Raji (cell line): ENCODE measurements around the gene EGFR.

ENCODE experiments used
- POLR2A ChIP-seq: IDR thresholded peaks from 2 replicates; pipeline ENCODE4 v1.6.1; 2011; ENCODE audit warnings: low read depth, low read length, control low read depth; ENCODE audit not compliant: insufficient read depth

EGFR gene

DNA sequence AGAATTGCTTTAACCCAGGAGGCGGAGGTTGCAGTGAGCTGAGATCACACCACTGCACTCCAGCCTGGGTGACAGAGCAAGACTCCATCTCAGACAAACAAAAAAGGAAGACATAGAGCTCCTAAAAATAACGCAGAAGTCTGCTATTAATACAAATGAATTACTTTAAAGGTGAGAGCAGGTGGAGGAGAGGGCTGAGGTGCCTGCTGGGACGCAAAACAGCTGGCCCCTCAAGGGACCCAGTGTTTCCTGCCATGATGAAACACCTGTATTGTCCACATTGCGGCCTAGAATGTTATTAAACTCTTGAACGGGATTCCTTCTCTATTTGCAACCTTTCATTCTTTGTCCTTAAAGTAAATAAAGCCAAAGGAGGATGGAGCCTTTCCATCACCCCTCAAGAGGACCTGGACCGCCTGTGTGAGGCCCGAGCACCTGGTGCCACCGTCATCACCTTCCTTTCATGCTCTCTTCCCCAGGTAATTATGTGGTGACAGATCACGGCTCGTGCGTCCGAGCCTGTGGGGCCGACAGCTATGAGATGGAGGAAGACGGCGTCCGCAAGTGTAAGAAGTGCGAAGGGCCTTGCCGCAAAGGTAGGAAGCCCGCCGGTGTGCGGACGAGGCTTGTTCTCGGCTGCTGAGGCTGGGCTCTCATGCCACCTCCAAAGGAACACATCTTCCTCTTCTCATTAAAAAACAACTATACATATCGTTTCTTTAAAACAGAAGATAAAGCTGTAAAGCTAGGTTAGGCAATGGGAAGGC lies 136.7 kb downstream of the EGFR start:
- TF ChIP-seq POLR2A, result no peak

DNA sequence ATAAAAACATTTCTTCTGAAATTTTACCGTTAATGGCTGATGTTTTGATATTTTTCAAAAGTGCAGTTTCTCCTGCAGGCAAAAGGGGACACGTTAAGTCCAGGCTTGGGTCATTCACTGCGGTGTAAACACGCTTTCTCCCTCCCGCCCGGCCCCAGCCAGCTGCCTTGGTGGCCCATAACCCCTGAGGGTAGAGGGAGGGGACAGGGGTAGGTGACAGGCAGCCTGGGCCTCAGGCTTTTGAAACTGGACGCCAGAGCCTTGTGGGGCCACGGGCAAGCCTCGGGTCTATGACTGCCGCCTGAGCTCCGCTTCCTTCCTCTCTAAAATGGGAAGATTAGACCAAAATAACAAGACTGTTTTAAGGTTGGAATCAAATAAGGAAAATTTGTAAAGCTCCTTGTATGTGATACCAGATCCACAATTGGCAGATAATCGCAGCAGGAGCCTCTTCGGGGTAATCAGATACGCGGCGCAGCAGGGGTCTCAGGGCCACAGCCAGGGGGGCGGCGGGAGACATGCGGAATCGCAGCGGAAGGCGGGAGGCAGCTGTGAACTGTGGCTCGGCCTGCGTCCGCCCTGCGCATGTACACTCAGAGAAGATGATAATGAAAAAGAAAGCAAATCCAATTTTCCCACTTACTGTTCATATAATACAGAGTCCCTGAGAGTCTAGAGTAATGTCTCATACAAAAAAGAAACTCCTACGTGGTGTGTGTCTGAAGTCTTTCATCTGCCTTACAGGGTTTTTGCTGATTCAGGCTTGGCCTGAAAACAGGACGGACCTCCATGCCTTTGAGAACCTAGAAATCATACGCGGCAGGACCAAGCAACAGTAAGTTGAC lies 138.3 kb downstream of the EGFR start:
- TF ChIP-seq POLR2A, result no peak

DNA sequence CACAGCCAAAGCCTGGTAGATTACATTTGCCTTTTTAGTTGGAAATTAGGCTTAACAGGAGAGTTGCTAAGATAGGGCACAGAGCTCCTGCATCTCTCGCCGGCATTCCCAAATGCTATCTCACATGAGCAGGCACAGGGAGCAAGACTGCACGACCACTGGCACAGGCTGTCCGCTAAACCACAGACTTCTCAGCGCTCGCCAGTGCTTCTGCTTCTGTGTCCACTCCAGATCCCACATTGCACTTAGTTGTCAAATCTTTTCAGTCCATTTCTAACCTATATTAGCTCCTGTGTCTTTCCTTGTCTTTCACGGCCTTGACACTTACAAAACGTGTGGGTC lies 138.9 kb downstream of the EGFR start:
- TF ChIP-seq POLR2A, result no peak

DNA sequence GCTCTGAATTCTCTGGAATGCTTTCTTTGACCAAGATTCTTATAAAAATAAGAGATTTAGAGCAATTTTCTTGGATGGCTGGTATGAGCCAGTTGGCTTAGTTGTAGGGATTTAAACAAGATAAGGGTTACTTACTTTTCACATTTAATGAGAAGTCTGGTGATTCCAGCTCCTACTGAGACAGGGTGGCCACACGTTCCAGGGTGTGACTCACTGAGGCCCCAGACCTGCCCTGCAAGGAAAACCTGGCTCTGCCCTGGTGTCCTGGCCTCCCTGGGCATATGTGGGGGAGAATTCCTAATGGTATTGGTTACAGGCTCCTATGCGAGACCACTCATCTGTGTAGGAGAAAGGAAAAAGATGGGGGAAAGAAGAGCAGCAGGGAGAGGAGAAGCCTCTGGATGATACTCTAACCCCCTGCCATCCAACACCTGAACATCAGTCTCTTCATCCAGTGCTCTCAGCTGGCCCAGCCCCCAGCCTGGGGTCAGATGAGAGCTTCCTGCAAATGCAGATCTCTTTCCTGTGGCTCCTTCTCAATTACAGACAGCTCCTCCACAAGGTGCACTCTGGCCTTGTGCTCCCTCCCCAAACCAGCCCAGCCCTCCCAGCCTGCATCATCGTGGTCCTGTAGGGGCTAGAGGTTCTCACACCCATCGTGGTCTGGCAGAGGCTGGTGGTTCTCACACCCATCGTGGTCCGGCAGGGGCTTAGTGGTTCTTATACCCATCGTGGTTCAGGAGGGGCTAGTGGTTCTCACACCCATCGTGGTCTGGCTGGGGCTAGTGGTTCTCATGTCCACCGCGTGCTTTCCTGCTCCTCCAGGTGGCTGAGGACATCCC lies 139.9 kb downstream of the EGFR start:
- no peak for TF ChIP-seq POLR2A

DNA sequence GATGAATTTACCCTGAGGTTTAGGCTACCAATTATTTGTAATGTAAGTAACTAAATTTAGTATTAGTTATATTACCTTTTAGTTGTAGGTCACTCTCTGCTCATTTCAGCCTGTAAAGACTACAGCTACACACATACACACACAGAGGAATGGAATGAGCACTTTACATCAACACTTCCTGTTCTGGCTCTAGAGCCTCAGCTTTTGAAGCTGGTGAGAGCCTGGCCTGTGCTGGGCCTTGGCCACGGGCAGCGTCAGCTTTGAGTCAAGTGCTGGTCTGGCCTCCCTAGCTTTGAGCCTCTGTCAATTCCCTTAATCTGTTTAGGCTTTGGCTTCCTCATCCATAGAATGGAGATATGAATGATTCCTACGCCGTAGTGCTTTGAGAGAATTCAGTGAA lies 141.7 kb downstream of the EGFR start:
- no peak for TF ChIP-seq POLR2A

DNA sequence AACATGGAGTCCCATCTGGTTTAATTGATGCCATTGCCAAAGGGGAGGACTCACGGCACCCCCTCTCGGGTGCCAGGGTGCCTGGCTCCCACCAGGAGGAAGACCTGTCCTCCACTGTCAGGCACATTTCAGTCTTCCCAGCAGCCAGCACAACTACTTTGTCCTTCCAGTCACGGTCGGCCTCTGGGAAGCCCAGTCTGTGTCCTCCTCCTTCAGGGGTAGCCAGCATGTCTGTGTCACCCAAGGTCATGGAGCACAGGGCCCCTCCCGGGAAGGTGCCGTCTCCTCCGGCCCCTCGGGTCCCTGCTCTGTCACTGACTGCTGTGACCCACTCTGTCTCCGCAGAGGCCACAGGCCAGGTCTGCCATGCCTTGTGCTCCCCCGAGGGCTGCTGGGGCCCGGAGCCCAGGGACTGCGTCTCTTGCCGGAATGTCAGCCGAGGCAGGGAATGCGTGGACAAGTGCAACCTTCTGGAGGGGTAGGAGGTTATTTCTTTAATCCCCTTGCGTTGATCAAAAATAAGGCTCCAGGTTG lies 142.4 kb downstream of the EGFR start:
- TF ChIP-seq POLR2A, result no peak

DNA sequence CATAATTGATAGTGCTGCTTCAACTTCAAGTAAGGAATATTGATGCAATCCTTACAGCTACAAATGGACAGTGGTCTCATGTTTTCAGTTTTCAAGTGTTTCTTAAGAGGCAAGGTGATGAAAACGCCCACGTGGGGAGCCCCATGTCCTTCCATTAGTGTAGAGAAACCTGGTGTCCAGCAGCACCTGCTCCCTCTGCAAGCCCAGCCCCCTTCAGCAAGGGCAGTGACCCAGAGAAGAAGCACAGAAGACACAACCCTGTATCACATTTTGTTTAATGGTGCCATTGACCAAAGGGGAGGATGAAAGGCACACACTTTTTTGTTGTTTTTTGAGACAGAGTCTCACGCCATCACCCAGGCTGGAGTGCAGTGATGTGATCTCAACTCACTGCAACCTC lies 143.7 kb downstream of the EGFR start:
- no peak for TF ChIP-seq POLR2A

DNA sequence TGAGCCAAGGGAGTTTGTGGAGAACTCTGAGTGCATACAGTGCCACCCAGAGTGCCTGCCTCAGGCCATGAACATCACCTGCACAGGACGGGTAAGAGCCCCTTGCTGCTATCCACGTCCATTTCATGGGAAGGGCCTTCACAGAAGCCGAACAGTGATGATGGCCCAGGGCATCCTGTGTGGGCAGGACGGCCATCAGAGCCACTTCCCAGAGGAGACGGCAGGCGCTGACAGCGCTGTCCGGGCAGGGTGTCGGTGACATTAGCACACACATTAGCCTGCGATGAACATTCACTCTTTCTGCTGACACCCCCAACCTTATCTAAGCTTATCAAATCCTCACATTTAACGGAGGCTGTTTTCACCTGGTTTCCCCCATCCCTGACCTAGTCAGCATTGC lies 144.9 kb downstream of the EGFR start:
- no peak for TF ChIP-seq POLR2A

DNA sequence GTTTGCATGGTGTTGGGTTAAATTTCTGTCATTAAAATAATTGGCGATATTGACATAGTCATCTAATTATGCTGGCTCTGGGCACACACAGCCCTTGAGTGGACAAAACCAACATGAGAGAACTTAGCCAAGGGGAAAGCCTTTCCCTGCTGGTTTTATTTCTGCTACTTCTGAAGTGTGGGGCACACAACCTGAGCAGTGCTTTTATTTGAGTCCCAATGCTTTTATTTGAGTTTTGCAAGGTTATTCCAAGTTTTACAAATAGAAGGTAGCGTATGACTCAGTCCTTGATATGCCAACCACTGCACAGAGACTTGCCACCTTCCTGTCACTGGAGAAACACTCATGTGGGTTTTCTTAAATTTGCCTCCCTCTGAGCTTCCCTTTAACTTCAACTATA lies 145.7 kb downstream of the EGFR start:
- no peak for TF ChIP-seq POLR2A

DNA sequence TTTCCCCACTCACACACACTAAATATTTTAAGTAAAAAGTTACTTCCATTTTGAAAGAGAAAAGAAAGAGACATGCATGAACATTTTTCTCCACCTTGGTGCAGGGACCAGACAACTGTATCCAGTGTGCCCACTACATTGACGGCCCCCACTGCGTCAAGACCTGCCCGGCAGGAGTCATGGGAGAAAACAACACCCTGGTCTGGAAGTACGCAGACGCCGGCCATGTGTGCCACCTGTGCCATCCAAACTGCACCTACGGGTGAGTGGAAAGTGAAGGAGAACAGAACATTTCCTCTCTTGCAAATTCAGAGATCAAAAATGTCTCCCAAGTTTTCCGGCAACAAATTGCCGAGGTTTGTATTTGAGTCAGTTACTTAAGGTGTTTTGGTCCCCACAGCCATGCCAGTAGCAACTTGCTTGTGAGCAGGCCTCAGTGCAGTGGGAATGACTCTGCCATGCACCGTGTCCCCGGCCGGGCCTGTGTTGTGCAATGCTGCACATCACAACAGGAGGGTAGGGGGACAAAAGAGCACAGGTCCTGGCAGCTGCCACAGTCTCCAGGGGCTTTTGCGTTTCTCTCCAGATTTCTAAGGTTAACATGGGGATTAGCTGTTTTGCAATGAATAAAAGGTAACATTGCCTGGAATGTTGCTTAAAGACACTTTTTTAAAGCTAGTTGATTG lies 146.5 kb downstream of the EGFR start:
- TF ChIP-seq POLR2A, result no peak

DNA sequence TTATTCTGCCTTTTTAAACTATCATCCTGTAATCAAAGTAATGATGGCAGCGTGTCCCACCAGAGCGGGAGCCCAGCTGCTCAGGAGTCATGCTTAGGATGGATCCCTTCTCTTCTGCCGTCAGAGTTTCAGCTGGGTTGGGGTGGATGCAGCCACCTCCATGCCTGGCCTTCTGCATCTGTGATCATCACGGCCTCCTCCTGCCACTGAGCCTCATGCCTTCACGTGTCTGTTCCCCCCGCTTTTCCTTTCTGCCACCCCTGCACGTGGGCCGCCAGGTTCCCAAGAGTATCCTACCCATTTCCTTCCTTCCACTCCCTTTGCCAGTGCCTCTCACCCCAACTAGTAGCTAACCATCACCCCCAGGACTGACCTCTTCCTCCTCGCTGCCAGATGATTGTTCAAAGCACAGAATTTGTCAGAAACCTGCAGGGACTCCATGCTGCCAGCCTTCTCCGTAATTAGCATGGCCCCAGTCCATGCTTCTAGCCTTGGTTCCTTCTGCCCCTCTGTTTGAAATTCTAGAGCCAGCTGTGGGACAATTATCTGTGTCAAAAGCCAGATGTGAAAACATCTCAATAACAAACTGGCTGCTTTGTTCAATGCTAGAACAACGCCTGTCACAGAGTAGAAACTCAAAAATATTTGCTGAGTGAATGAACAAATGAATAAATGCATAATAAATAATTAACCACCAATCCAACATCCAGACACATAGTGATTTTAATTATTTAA lies 151.7 kb downstream of the EGFR start:
- no peak for TF ChIP-seq POLR2A

DNA sequence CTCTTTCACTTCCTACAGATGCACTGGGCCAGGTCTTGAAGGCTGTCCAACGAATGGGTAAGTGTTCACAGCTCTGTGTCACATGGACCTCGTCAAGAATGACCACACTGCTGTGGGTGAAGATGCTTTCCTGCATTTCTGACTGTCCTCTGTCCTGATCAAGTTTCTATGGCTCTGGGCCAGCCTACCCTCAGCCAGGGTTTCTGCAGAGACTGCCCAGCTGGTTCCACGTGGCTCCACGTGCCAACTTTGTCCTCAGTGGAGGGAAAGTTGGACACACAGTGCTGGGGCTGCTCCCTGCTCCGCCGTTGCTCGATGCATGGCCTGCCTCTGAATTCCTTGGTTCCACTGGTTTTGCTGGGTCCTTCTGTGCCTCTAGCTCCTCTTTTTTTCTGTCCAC lies 152.3 kb downstream of the EGFR start:
- TF ChIP-seq POLR2A, result no peak

DNA sequence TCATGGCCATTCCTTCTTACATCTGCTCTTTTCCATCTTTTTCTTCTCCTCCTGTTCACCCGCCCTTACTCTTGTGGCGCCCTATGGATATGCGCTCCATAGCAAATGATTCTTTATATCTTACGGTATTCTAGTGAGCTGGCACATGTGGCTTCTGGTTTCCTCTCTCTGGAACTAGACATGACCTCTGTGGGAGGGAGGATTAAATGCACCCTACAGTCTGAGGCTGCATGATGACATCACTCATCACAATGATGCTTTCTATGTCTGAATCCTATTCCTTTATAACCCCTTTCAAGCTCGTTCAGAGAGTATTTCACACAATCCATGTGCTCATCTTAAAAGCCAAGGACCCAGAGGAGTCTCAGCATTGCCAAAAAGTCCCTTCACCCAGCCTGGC lies 153.3 kb downstream of the EGFR start:
- TF ChIP-seq POLR2A, result no peak
